CD4-positive, alpha-beta T cell treated with Interleukin-17A for 4 hours (primary cell): ENCODE measurements around the gene AEBP1.
A peak's percentile ranks its signal among the peaks of the same experiment; 100 is the strongest.

ENCODE experiments used
- DNase-seq: peaks from one replicate; pipeline ENCODE4 v3.0.0-alpha.2; 2020; ENCODE audit warnings: mixed read lengths

AEBP1 gene

GRCh38 chr7:44145479-44145968, 41.4 kb downstream of the AEBP1 start:
- DNase-seq, result peak; percentile 70

DNA sequence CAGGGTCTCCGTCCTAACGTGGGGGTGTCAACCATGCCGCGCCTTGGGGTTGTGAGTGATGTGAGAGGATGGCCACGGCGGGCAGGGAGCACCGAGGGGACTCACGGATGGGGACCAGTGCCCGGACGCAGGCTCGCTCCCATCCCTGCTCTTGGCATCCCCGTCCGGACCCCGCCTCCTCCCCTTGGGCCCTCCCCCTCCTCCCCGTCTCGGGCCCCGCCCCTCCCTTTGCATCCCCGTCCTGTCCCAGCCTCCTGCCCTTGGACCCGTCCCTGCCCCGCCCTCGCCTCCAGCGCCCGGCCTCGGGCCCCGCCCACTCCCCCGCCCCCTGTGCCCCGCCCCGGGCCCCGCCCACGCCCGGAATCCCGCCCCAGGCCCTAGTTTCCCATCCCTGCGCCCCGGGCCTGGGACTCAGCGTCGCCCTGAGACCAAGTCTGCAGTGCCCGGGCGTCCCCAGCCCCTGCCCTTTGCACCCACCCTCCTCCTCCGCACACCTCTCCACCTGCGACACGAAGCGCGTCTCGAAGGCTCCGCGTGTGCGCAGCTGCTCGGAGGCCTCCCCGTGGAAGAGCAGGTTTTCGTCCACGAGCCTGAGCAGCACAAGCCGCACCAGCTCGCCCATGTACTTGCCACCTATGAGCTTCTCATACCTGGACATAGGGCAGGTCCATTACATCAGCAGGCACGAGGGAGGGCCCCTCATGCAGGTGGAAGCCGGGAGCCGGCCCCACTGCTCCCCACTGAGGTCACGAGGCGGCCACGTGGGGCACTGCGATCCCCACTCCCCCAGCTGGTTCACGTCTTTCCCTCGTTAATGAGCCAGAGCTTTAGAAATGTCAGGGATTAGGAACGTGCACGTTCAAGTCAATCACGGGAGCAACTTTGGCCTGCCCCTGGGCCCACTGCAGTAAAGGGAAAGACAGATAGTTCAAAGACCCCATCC, 42.1 kb downstream of the AEBP1 start:
- peak; percentile 85 for DNase-seq

DNA sequence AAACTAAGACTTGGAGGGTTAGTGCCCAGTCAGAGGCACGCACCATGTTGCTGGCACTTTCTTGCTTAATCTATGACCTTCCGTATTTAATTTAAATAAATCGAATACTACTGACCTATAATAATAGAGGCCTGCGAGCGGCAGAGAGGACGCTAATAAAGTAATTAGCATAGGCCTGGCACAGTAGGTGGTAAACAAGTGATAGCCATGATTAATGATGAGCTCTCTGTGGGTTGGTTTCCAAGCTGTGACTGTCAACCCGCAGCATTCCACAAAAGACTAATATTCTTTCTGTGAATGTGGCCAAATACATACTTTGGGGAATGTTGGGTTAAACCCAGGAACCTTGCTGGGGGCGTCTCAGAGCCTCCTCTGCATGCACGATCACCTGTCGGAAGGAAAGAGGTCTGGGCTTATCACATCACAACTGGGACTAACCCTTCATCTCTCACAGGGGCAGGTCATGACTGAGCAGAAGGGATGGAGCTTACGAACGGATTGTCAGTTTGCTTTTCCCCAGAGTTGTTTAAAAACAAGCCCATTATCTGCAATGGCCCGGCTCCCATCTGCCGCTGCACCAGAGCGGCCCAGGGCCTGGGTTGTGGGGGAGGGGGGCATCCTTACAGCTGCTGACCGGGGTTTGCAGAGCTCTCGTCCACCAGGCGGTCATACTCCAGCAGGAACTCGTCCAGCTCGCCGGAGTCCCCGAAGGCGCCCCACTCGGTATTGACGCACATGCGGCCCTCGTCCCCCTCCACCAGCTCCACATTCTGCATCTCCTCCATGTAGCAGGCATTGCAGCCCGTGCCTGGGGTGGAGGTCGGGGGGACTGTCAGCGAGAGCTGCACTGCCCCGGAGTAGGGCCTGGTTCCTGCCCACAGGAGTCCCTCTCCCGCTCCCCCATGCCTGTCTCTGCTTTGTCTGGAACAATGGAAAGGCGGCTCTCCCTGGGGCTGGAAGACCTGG, 43.2 kb downstream of the AEBP1 start:
- no peak for DNase-seq

DNA sequence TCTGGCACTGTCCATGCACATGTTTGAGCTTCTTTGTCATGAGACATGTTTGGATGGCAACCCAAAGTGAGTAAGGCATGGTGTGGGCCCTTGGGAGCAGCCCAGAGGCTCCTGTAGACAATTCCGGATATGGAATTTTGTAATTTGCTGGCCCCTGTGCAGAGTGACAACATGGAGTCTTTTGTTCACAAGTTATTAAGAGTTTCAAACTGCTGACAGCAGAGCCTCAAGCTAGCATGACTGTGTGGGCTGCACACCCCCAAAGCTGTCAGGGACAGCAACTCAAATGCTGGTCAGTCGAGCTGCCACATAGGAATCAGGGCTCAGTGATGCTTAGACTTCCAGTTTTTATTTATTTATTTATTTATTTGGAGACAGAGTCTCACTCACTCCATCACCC, 44.0 kb downstream of the AEBP1 start:
- no peak for DNase-seq

DNA sequence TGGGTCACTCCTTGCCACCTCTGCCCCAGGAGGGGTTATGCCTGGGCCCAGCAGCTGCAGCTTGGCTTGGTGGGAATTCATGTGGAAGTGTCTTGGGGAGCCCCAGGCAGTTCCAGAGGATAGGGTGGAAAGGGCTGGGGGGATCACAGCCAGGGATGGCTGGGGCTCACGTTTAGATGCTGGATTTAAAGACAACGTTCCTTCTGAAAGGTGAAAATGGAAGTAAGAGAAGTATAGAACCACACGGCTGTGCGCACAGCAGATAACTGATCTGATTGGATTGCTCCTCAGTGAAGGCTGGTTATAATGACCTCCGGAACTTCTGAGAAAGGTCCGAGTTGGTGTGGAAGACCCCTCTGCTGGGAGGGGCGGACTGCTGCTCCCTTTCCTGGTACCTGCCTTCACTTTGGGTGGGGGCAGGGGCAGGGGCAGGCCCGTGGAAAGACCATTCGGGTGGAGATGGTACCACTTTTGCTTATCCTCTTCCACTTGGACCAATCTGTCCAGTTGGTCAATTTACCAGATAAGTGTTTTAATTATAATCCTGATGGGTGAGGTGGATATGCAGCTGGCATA, 44.9 kb downstream of the AEBP1 start:
- no peak for DNase-seq

DNA sequence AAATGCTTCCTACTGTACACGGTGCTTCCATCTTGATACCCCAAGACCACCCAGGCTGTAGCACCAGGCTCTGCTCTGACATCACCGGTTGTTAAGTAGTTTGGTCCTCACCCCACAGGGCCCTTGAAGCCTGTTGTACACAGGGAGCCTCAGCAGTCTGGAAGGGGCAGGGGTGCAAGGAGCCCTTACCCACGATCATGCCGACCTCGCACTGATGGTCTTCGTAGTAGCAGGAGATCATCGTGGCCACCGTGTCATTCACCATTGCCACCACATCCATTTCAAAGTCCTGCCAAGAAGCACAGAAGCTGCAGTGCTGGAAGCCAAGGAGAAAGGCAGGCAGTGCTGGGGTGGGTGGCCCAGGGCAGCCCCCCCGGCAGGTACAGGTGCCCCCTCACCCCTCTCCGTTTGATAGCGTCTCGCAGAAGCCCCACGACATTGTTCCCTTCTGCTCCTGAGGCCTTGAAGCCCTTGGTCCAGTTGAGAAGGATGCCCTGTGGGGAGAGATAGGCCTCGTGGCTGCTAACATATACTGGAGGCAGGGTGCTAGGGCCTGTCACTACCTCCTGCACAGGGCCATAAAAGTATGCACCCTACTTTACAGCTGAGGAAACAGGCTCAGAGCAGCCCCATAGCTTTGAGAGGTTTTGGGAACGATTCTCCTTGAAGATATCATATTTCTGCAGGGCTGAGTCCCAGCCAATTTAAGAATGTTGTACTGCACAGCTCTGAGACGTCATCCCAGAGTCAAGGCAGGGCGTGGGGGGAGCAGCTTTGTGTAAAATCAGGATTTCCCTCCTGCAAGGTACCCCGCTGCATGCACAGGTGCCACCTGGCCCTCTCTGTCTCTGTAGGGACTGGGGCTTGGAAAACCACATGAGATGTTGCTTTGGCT, 45.7 kb downstream of the AEBP1 start:
- no peak for DNase-seq

DNA sequence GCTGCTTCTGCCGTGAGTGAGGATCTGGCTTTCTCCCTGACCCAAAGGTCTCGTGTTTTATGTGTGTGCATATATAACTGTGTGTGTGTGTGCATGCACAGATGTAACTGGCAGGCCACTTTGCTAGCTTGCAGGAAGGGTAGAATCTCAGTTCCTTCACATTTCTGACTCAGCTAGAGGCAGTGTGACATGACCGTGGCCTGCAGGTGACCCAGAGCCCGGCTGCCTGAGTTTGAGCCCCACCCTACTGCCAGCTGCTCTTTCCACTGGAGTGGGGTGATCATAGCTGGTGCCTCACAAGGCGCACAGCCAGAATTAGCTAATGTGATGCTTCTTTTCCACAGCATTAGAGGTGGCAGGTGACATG, 46.3 kb downstream of the AEBP1 start:
- DNase-seq, result no peak

DNA sequence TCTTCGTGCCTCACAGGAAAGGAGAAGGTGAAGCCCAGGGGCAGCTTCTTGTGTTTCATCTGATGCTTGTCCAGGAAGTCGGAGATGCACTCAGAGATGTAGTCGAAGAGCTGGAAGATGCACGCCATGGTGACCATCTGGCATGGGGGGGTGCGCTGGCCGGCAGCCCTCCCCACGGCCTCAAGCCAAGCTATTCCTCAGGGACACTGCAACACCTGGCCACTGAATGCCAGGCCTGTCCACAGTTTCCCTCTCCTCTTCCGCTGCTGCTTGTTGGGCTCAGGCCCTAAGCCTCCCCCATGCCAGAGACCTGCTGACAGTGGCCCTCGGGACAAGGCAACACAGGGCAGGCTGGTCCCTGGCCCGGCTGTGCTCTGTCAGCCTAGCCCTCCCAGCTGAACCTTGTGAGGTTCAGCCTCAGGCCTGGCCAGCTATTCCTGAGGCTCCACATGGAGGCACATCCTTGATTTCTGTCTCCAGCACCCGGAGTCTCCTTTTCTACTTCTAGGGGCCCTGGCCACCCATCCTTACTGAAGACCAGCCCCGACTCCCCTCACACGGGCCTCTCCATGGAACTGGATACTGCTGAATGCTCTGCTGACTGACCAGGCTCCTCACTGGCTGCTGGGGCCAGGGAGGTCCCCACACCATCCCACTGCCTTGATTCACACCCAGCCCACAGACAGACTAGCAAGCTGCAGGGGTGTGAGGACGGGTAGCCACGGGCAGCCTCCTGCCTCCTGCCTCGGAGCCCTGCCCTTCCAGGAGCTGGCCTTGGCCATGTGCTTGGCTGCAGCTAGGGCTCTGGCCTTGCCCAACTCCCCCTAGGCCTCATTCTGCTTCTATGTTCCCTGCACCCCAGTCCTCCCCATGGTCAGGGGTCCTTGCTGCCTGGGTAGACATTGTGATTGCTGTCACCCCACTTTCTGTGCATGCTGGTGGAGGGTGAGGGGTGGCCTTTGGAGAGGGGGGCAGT, 47.1 kb downstream of the AEBP1 start:
- no peak for DNase-seq

DNA sequence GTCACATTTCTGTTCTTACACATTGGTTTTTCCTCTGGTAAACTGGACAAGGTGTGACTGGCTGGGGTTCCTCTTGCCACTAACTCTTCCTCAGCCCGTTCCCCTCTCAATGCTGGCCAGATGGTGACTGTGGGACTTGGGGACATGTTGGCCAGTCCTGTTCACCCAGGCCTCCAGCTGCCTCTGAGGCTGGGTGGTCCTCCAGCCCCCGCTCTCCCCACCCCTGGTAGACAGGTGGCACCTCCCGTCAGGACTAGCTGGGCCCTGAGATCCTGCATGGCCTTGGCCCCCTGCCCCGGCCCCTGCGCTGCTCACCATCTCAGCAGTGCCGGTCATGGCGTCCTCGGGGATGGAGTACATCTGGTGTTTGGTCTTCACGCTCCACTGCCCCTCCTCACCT, 47.8 kb downstream of the AEBP1 start:
- no peak for DNase-seq

DNA sequence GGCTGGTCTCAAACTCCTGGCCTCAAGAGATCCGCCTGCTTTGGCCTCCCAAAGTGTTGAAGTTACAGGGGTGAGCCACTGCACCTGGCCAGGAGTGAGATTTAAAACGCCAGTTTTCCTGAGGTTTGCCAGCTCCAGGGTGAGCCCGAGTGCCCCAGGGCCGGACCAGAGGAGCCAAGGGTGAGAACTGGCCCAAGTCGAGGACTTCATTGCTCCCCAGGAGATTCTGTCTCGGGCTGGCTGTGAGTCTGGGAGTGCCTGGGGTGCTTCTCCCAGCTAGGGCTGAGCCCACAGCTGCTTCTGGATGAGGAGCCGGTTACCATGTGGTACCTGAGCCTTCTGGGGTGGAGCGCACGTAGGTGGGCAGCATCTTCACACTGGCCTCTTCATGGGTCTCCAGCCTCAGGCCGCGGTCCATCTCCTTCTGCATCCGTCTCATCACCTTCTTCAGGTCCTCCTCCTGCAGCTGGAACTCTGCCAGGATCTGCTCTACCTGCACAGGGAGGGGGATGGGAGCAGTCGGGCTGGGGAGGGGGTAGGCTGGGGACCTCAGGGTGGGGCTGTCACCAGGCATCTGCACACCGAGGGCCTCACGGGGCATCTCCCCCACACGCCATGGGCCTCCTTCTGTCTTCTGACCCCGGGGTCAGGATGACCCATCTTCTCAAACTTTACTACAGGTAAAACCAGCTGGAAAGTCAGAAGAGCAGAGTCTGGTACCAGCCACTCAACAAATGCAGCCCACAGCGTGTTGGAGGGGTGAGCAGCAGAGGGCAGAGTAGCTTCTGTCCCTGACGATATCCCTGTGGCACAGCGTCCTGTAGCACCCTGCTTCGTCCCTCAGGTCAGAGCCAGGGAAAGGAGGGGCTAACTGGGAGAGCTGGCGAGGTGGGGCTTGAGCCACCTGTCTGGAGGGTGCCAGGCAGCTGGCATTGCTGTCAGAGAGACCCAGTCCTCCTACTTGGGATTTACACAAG, 49.1 kb downstream of the AEBP1 start:
- DNase-seq, result no peak

DNA sequence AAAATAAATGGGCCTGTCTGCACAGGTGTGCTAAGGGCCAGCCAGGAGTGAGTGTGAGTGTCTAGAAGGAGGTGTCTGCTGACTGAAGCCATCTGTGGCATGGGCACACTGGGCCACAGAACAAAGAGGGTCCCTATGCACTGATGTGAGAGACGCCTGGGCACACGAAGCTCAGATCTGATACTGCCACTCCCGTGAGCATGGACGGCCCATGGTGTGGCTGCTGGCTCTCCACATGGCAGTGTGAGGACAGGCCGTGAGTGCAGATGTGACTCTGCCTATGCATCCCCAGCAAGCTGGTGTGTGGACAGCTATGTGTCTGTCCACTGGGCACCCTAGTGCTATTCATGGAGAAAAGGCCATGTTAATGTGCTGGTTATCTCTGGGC, 49.8 kb downstream of the AEBP1 start:
- DNase-seq, result no peak

DNA sequence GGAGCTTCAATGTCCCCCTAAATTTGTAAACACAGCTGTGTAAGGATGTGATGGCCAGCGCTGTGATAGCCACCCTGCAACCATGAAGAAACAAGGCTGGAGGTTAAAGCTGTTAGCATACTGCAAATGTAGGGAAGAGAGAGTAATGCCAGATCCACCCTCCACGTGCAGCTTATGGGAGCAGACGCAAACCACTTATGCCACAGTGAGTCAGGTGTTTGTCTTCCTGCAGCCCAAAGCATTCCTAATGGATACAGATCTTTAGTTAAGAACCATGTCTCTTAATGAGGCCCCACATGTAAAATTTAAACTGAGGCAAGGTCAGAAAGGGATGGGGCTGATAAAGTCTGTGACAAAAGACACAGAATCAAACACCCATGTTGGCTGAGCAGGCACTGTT, 50.6 kb downstream of the AEBP1 start:
- DNase-seq, result no peak

DNA sequence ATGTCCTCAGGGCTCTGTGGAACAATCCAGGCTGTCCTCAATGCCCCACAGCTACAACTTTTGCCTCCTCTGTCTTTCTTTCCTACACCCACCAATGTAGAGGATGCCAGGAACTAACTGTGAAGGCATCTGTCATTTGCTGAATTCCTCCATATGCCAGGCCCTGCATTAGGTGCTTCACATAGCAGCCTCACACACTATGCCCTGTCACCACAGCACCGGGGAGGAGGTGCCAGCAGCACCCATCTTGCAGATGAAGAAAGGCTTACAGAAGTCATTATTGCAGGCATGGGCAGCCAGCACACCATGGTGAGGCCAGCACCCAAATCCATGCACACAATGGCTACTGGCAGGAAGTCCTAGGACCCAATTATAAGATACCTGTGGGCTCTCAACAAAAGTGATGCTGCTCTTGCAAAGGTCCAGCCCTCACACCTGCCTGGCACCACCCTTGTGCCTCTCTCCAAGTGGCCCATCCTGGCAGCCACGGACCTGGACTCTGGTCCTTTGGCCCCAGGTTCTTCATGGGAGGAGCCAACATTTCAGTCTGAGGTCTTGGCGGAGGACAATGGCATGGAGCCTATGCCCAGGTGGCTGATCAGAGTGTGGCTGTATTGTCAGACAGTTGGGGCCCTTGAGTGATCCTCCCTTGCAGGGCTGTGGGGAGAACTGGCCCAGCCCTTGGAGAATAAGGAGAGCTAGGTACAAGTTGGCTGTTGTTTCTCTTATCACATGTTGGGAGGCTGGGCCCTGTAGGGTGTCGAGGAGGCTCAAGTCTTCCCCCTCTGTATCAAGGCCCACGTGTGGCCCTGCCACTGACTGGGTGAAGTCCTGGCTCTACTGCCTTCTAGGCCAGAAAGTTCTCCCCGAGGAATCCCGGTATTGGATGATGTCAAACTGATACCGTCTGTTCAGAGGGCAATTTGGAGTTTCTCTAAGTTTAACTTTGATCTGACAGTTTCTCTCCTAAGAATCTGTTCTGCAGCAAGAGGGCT, 51.3 kb downstream of the AEBP1 start:
- no peak for DNase-seq

GRCh38 chr7:44156453-44157010, 52.4 kb downstream of the AEBP1 start:
- DNase-seq, result no peak

DNA sequence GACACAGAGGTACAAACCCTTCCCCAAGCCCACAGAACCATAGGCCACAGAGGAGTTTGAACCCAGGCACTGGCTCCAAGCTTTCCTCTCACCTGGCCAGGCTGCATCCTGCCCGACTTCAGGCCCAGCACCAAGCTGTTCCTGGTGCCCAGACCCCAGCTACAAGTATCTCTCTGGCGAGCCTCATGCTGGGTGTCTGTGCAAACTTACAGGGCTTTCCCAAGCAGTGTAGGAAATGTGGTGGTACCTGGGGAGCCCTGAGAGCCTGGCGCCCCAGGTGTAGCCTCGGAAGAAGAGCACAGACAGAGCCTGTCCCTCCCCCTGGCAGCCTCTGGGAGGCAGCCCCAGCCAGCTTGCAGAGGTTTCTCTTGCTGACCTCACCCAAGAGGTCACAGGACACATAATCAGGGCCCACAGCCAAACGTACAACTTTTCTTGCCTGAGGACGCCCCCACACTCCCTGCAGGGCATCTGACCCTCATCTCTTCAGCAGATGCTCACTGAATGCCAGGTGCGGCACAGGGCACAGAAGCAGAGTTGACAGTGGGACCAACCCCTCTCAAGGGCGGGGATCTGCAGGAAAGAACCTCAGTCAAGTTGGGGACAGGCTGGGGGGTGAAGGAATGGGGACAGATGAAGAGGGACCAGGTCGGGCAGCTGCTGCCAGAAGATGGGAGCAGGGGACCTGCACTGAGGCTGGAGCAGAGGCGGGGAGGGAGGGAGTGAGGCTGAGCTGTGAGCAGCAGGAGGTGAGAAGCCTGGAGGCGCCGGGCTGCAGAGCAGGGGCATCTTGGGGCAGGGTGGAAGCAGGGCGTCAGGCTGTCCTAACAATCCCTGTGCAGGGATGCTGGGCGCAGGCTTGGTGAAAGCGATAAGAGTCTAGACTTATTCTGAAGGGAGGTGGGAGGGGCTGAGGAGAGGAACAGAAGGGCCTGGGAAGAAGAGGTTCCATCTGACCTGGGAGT, 53.3 kb downstream of the AEBP1 start:
- DNase-seq, result no peak

DNA sequence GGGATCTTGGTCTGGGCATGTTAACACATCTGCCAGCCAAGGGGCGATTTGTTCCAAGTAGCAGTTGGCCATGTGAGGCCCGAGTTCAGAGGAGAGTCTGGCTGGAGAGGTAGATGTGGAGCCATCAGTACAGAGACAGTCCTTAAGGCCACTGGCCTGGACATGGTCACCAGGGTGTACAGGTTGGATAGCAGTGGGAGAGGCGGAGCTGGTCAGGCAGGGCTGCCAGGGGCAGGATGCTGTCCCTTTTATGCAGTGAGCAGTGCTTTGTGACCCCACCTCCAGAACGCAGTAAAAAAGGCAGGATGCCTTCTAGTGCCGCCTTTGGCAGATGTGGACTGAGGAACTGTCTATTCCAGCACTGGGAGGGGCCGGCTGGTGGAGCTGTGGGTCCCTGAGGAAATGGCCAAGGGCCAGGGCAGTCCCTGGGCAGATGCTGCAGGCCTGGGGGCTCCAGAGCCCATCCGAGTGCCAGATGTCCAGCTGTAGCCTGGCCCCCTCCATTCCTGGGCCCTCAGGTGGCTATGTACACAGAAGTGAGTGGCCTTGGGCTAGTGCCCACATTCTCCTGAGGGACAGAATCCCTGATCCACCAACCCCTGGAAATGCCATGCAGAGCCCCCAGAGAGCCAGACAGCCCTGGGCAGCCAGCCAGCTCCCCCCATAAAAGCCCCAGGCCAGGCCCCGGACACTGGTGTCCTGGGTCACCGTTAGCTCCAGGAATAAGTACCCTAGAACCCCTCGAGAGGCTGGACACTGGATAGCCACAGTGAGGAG, 54.1 kb downstream of the AEBP1 start:
- no peak for DNase-seq
